ENCODE measurements around the gene SLC2A8.

DNA sequence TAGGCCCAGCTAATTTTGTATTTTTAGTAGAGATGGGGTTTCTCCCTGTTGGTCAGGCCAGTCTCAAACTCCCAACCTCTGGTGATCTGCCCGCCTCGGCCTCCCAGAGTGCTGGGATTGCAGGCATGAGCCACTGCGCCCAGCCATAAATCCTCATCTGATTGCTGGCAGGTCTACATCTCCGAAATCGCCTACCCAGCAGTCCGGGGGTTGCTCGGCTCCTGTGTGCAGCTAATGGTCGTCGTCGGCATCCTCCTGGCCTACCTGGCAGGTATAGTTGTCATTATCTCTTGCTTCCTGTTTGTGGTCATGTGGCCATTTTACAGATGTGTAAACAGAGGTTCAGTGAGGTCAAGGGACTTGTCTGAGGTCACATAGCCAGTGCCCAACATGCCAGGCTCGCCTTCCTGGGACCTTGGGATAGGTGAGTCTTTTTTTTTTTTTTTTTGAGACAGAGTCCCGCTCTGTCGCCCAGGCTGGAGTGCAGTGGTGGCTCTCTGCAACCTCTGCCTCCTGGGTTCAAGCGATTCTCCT is 2.8 kb downstream of the SLC2A8 start:
- TF ChIP-seq, protein P1, sequence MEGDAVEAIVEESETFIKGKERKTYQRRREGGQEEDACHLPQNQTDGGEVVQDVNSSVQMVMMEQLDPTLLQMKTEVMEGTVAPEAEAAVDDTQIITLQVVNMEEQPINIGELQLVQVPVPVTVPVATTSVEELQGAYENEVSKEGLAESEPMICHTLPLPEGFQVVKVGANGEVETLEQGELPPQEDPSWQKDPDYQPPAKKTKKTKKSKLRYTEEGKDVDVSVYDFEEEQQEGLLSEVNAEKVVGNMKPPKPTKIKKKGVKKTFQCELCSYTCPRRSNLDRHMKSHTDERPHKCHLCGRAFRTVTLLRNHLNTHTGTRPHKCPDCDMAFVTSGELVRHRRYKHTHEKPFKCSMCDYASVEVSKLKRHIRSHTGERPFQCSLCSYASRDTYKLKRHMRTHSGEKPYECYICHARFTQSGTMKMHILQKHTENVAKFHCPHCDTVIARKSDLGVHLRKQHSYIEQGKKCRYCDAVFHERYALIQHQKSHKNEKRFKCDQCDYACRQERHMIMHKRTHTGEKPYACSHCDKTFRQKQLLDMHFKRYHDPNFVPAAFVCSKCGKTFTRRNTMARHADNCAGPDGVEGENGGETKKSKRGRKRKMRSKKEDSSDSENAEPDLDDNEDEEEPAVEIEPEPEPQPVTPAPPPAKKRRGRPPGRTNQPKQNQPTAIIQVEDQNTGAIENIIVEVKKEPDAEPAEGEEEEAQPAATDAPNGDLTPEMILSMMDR (IDR thresholded peaks at IDR 0.05) = no peak
- TF ChIP-seq POLR2AphosphoS5 (IDR thresholded peaks at IDR 0.05; ENCODE audit: insufficient read depth in 1 of 2, low read depth in 1 of 2) (no peak), POLR2A (IDR thresholded peaks at IDR 0.05) (no peak)

Data from vagina (tissue), 2 donors.